ENCODE data around the gene SLC35A3.
"Not testable (repeated sequence)": the region's sequence is repeated elsewhere in the genome, so short reads cannot be mapped to it uniquely, and the experiment has no call there.

The SLC35A3 gene

DNA sequence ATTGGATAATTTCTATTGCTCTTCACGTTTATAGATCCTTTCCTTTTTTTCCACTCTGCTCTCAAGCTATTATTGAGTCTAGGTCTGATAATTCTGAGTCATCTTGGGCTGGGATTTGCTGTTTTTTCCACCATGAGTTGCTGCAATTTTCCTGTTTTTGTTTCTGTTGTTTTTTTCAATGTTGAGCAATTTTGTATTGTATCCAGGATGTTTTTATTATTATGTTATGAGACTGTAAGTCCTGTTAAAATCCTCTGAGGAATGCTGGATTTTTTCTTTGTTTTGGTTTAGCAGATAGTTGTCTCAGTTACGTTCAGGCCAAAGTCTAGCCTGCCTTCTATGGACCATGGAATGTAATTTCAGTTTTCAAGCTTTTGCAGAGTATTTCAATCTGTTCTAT lies 13.0 kb upstream of the SLC35A3 start (continued):
- TF ChIP-seq REST (tag by site-specific recombination; IDR thresholded peaks at IDR 0.05), result no peak

DNA sequence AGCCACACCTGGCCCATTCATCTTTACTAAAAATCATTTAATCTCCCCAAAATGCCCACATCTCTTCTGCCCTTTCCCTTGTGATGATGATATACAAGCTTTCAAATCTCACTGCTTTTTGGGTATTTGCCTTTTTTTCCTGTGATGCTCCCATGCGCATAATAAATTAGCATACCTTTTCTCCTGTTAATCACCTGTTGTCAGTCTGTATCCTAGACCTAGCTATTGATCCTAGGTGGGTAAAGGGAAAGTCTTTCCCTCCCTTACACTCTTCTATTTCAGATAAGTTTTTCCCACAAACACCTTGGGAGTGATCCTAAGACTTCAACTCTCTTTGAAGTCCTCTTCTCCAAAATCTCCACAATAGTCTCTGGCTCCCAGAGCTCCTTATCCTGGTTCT lies 12.0 kb upstream of the SLC35A3 start:
- H3K27ac ChIP-seq (ENCODE audit: extremely low read depth, low read depth, low read length), result no peak overlapping the region
- TF ChIP-seq ZNF623 (tag by site-specific recombination; IDR thresholded peaks at IDR 0.05), result no peak
- TF ChIP-seq ZNF473 (tag by site-specific recombination; IDR thresholded peaks at IDR 0.05), result no peak
- TF ChIP-seq, protein P1, sequence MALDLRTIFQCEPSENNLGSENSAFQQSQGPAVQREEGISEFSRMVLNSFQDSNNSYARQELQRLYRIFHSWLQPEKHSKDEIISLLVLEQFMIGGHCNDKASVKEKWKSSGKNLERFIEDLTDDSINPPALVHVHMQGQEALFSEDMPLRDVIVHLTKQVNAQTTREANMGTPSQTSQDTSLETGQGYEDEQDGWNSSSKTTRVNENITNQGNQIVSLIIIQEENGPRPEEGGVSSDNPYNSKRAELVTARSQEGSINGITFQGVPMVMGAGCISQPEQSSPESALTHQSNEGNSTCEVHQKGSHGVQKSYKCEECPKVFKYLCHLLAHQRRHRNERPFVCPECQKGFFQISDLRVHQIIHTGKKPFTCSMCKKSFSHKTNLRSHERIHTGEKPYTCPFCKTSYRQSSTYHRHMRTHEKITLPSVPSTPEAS (tag by site-specific recombination; IDR thresholded peaks at IDR 0.05), result no peak
- no peak for TF ChIP-seq ZNF530 (tag by site-specific recombination; IDR thresholded peaks at IDR 0.05; ENCODE audit: low read depth)
- TF ChIP-seq SP3 (tag by site-specific recombination; IDR thresholded peaks at IDR 0.05), result no peak
- no peak for TF ChIP-seq ZNF10 (tag by site-specific recombination; IDR thresholded peaks at IDR 0.05)
- no peak for TF ChIP-seq ZNF501 (tag by site-specific recombination; IDR thresholded peaks at IDR 0.05)
- TF ChIP-seq BCL11A (tag by site-specific recombination; IDR thresholded peaks at IDR 0.05; ENCODE audit: low read depth), result no peak
- TF ChIP-seq, protein P2, sequence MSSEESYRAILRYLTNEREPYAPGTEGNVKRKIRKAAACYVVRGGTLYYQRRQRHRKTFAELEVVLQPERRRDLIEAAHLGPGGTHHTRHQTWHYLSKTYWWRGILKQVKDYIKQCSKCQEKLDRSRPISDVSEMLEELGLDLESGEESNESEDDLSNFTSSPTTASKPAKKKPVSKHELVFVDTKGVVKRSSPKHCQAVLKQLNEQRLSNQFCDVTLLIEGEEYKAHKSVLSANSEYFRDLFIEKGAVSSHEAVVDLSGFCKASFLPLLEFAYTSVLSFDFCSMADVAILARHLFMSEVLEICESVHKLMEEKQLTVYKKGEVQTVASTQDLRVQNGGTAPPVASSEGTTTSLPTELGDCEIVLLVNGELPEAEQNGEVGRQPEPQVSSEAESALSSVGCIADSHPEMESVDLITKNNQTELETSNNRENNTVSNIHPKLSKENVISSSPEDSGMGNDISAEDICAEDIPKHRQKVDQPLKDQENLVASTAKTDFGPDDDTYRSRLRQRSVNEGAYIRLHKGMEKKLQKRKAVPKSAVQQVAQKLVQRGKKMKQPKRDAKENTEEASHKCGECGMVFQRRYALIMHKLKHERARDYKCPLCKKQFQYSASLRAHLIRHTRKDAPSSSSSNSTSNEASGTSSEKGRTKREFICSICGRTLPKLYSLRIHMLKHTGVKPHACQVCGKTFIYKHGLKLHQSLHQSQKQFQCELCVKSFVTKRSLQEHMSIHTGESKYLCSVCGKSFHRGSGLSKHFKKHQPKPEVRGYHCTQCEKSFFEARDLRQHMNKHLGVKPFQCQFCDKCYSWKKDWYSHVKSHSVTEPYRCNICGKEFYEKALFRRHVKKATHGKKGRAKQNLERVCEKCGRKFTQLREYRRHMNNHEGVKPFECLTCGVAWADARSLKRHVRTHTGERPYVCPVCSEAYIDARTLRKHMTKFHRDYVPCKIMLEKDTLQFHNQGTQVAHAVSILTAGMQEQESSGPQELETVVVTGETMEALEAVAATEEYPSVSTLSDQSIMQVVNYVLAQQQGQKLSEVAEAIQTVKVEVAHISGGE (tag by site-specific recombination; conservative IDR thresholded peaks at IDR 0.05; ENCODE audit: low read depth), result no peak
- no peak for TF ChIP-seq GLIS2 (tag by site-specific recombination; IDR thresholded peaks at IDR 0.05)
- no peak for TF ChIP-seq PRDM6 (tag by site-specific recombination; IDR thresholded peaks at IDR 0.05)
- no peak for TF ChIP-seq ZNF654 (tag by site-specific recombination; IDR thresholded peaks at IDR 0.05; ENCODE audit: low read depth)
- no peak for TF ChIP-seq ZNF596 (tag by site-specific recombination; IDR thresholded peaks at IDR 0.05)
- no peak for TF ChIP-seq ZNF433 (tag by site-specific recombination; IDR thresholded peaks at IDR 0.05; ENCODE audit: low read depth)
- H3K4me3 ChIP-seq (ENCODE audit: low read depth, low read length), result no peak overlapping the region
- H3K4me1 ChIP-seq (ENCODE audit: control insufficient read depth, insufficient read depth, low read length), result no peaks in the 10 kb centered on the region
- no peaks in the 10 kb centered on the region for H3K9me3 ChIP-seq (ENCODE audit: control insufficient read depth, insufficient read depth, low read depth, low read length)
- no peaks in the 10 kb centered on the region for H3K36me3 ChIP-seq (ENCODE audit: control insufficient read depth in 2 of 2, insufficient read depth in 1 of 2, low read length in 2 of 2)
- ChIA-PET POLR2A (interaction anchor here (1.1 kb wide), 1 partner anchor 12 kb away, joined by 5 read pairs; the partner anchor contains the start of gene SLC35A3), CTCF (no interaction called here)

DNA sequence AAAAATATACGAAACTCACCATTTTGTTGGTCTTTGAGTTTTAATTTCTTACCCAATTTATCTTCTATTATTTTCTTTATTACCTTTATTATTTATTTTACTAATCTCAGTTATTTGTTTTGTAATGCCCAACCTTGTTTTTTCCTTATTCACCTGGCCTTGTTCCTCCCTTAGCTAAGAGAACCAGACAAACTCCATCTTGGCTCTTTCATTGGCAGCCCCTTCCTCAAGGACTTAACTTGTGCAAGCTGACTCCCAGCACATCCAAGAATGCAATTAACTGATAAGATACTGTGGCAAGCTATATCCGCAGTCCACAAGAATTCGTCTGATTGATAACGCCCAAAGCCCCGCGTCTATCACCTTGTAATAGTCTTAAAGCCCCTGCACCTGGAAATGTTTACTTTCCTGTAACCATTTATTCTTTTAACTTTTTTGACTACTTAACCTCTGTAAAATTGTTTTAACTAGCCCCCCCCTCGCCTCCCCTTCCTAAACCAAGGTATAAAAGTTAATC lies 10.5 kb upstream of the SLC35A3 start:
- H3K4me3 ChIP-seq (ENCODE audit: low read depth, low read length); H3K27ac ChIP-seq (ENCODE audit: extremely low read depth, low read depth, low read length); CTCF ChIA-PET; H3K36me3 ChIP-seq (ENCODE audit: control insufficient read depth in 2 of 2, insufficient read depth in 1 of 2, low read length in 2 of 2); H3K4me1 ChIP-seq (ENCODE audit: control insufficient read depth, insufficient read depth, low read length); POLR2A ChIA-PET; H3K9me3 ChIP-seq (ENCODE audit: control insufficient read depth, insufficient read depth, low read depth, low read length): not testable (repeated sequence)
